ENCODE data around the gene AIG1. TPM values are rescaled to one million over a fixed set of nuclear protein-coding genes. Genes with fewer than 3 reads are reported as not detected.

Gene AIG1
- total and polyA plus RNA-seq, 2 experiments from 2014 or later, result 44.7 to 46.9 TPM

GRCh38 chr6:143112837-143113236 lies 52.1 kb downstream of the AIG1 start:
- Histone ChIP-seq H2AFZ (no peak overlapping the region), H3K27me3 (replicated peaks; ENCODE audit: insufficient read depth) (no peaks in the 10 kb centered on the region), H4K20me1 (ENCODE audit: insufficient read depth) (no peaks in the 10 kb centered on the region), H3K4me1 (ENCODE audit: insufficient read depth) (peaks cover 32% of the 10 kb centered on the region), H3K79me2 (ENCODE audit: insufficient read depth) (no peaks in the 10 kb centered on the region), H3K9me2 (ENCODE audit: insufficient read depth) (no peaks in the 10 kb centered on the region), H3K4me3 (no peak overlapping the region), H3K36me3 (ENCODE audit: low read depth) (no peaks in the 10 kb centered on the region), H3K9me3 (ENCODE audit: low read depth) (no peaks in the 10 kb centered on the region), H3K4me2 (ENCODE audit: unreplicated experiment) (no peak overlapping the region), H3K27ac (no peak overlapping the region), H3K9ac (no peak overlapping the region), H3F3A (ENCODE audit: insufficient read depth) (peaks cover 22% of the 10 kb centered on the region)
- TF ChIP-seq EZH2 (IDR thresholded peaks at IDR 0.05; ENCODE audit: insufficient read depth, poor library complexity, severe bottlenecking) (no peak), EZH2phosphoT487 (IDR thresholded peaks at IDR 0.05; ENCODE audit: insufficient read depth, low read depth) (no peak)
- in situ Hi-C loops (cut with MboI), result no loop called here
- WGBS, 2 experiments (ENCODE audit: low coverage in 1 of 2, low lambda C conversion rate in 2 of 2, missing lambda C conversion rate in 2 of 2), result 89 to 90% methylated on average over 5 of the region's 5 CpGs
- no peak for DNase-seq

GRCh38 chr6:143115728-143116127 lies 55.0 kb downstream of the AIG1 start:
- Histone ChIP-seq H3K27me3 (replicated peaks; ENCODE audit: insufficient read depth) (no peaks in the 10 kb centered on the region), H3F3A (ENCODE audit: insufficient read depth) (peaks cover 14% of the 10 kb centered on the region), H3K9me3 (ENCODE audit: low read depth) (no peaks in the 10 kb centered on the region), H3K9ac (no peak overlapping the region), H3K79me2 (ENCODE audit: insufficient read depth) (no peaks in the 10 kb centered on the region), H3K4me2 (ENCODE audit: unreplicated experiment) (no peak overlapping the region), H3K27ac (no peak overlapping the region), H3K4me3 (no peak overlapping the region), H4K20me1 (ENCODE audit: insufficient read depth) (no peaks in the 10 kb centered on the region), H3K4me1 (ENCODE audit: insufficient read depth) (peaks cover 17% of the 10 kb centered on the region), H3K36me3 (ENCODE audit: low read depth) (no peaks in the 10 kb centered on the region), H3K9me2 (ENCODE audit: insufficient read depth) (no peaks in the 10 kb centered on the region), H2AFZ (no peak overlapping the region)
- 91 to 95% methylated on average over 3 of the region's 3 CpGs for WGBS, 2 experiments (ENCODE audit: low coverage in 1 of 2, low lambda C conversion rate in 2 of 2, missing lambda C conversion rate in 2 of 2)
- in situ Hi-C loops (cut with MboI), result no loop called here
- DNase-seq, result no peak
- no peak for TF ChIP-seq EZH2 (IDR thresholded peaks at IDR 0.05; ENCODE audit: insufficient read depth, poor library complexity, severe bottlenecking)
- no peak for TF ChIP-seq EZH2phosphoT487 (IDR thresholded peaks at IDR 0.05; ENCODE audit: insufficient read depth, low read depth)

- TF ChIP-seq EZH2 (IDR thresholded peaks at IDR 0.05; ENCODE audit: insufficient read depth, poor library complexity, severe bottlenecking) (no peak), EZH2phosphoT487 (IDR thresholded peaks at IDR 0.05; ENCODE audit: insufficient read depth, low read depth) (no peak)
- no peak overlapping the region for H3K4me2 ChIP-seq (ENCODE audit: unreplicated experiment)
- H3K4me1 ChIP-seq (ENCODE audit: insufficient read depth), result peaks cover 3% of the 10 kb centered on the region
- H3K9me3 ChIP-seq (ENCODE audit: low read depth), result no peaks in the 10 kb centered on the region
- H3K9me2 ChIP-seq (ENCODE audit: insufficient read depth), result no peaks in the 10 kb centered on the region
- no peak overlapping the region for H3K9ac ChIP-seq
- H3K27ac ChIP-seq, result no peak overlapping the region
- H2AFZ ChIP-seq, result no peak overlapping the region
- peaks cover under 1% of the 10 kb centered on the region; the same call in 1 of the 2 replicates for H3F3A ChIP-seq (ENCODE audit: insufficient read depth)
- no peaks in the 10 kb centered on the region for H4K20me1 ChIP-seq (ENCODE audit: insufficient read depth)
- no peaks in the 10 kb centered on the region for H3K79me2 ChIP-seq (ENCODE audit: insufficient read depth)
- in situ Hi-C loops (cut with MboI), result no loop called here
- 92 to 100% methylated on average over 1 of the region's 1 CpG for WGBS, 2 experiments (ENCODE audit: low coverage in 1 of 2, low lambda C conversion rate in 2 of 2, missing lambda C conversion rate in 2 of 2)
- no peak for DNase-seq
- no peak overlapping the region for H3K4me3 ChIP-seq
- no peaks in the 10 kb centered on the region for H3K36me3 ChIP-seq (ENCODE audit: low read depth)
- H3K27me3 ChIP-seq (replicated peaks; ENCODE audit: insufficient read depth), result no peaks in the 10 kb centered on the region
Measured at GRCh38 chr6:143117108-143117507, 56.4 kb downstream of the AIG1 start.

DNA sequence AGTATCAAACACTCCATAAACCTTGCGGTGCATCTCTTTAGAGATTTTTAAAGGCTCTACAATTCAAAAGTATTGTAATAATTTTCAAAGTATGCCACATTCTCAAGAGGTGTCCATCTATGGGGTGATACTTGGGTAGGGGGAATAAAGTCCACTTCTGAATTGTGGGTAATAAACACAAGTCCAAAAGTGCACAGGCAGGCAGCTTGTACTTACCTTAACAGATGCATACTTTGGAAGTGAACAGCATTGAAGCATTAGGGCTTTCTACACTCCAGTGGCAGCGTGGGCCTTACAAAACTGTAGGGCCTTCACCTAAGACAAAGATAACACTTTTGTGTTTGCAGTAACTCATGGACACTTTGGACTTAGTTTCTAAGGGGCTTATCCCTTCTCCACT lies 58.6 kb downstream of the AIG1 start:
- H3K27me3 ChIP-seq (replicated peaks; ENCODE audit: insufficient read depth), result no peaks in the 10 kb centered on the region
- no peaks in the 10 kb centered on the region for H3F3A ChIP-seq (ENCODE audit: insufficient read depth)
- H3K4me3 ChIP-seq, result no peak overlapping the region
- H3K27ac ChIP-seq, result no peak overlapping the region
- no peak for DNase-seq
- H4K20me1 ChIP-seq (ENCODE audit: insufficient read depth), result no peaks in the 10 kb centered on the region
- H3K36me3 ChIP-seq (ENCODE audit: low read depth), result no peaks in the 10 kb centered on the region
- H3K9me2 ChIP-seq (ENCODE audit: insufficient read depth), result no peaks in the 10 kb centered on the region
- no peaks in the 10 kb centered on the region for H3K9me3 ChIP-seq (ENCODE audit: low read depth)
- in situ Hi-C loops (cut with MboI), result no loop called here
- H3K9ac ChIP-seq, result no peak overlapping the region
- H3K79me2 ChIP-seq (ENCODE audit: insufficient read depth), result no peaks in the 10 kb centered on the region
- WGBS, 2 experiments (ENCODE audit: low coverage in 1 of 2, low lambda C conversion rate in 2 of 2, missing lambda C conversion rate in 2 of 2), result 69 to 92% methylated on average over 2 of the region's 2 CpGs
- TF ChIP-seq EZH2phosphoT487 (IDR thresholded peaks at IDR 0.05; ENCODE audit: insufficient read depth, low read depth) (no peak), EZH2 (IDR thresholded peaks at IDR 0.05; ENCODE audit: insufficient read depth, poor library complexity, severe bottlenecking) (no peak)
- 0 out of 2 replicates have a peak, but pooled peaks cover 7% of the 10 kb centered on the region for H3K4me1 ChIP-seq (ENCODE audit: insufficient read depth)
- no peak overlapping the region for H2AFZ ChIP-seq
- H3K4me2 ChIP-seq (ENCODE audit: unreplicated experiment), result no peak overlapping the region

GRCh38 chr6:143123081-143123480 lies 62.4 kb downstream of the AIG1 start:
- no peak overlapping the region for H3K9ac ChIP-seq
- 100% methylated on average over 1 of the region's 1 CpG for whole genome bisulfite sequencing, 2 experiments (ENCODE audit: low coverage in 1 of 2, low lambda C conversion rate in 2 of 2, missing lambda C conversion rate in 2 of 2)
- TF ChIP-seq EZH2phosphoT487 (IDR thresholded peaks at IDR 0.05; ENCODE audit: insufficient read depth, low read depth), result no peak
- TF ChIP-seq EZH2 (IDR thresholded peaks at IDR 0.05; ENCODE audit: insufficient read depth, poor library complexity, severe bottlenecking), result no peak
- H3F3A ChIP-seq (ENCODE audit: insufficient read depth), result no peaks in the 10 kb centered on the region
- no peak overlapping the region for H3K4me3 ChIP-seq
- H3K4me1 ChIP-seq (ENCODE audit: insufficient read depth), result 0 out of 2 replicates have a peak, but pooled peaks cover 14% of the 10 kb centered on the region
- in situ Hi-C loops (cut with MboI), result no loop called here
- no peaks in the 10 kb centered on the region for H3K27me3 ChIP-seq (replicated peaks; ENCODE audit: insufficient read depth)
- no peak overlapping the region for H2AFZ ChIP-seq
- no peaks in the 10 kb centered on the region for H3K36me3 ChIP-seq (ENCODE audit: low read depth)
- peak; percentile 57 for DNase-seq
- H3K9me3 ChIP-seq (ENCODE audit: low read depth), result no peaks in the 10 kb centered on the region
- no peaks in the 10 kb centered on the region for H4K20me1 ChIP-seq (ENCODE audit: insufficient read depth)
- H3K27ac ChIP-seq, result no peak overlapping the region
- H3K4me2 ChIP-seq (ENCODE audit: unreplicated experiment), result no peak overlapping the region
- H3K9me2 ChIP-seq (ENCODE audit: insufficient read depth), result no peaks in the 10 kb centered on the region
- no peaks in the 10 kb centered on the region for H3K79me2 ChIP-seq (ENCODE audit: insufficient read depth)

All from GM23248 (cell line).